Naive thymus-derived CD8-positive, alpha-beta T cell (primary cell): ENCODE measurements around the gene QRICH1. TPM values are rescaled to one million over a fixed set of nuclear protein-coding genes. Genes with fewer than 3 reads are reported as not detected.
A peak's percentile ranks its signal among the peaks of the same experiment; 100 is the strongest.

Experiments
- ATAC-seq, 2 donors: fragments of 150-1000 bp; cut with Tn5 transposase in 1 of 2; sonication (Bioruptor Pico), chemical (Tn5 transposase) in 1 of 2; 1 replicate in 1 of 2; 2 replicates in 1 of 2; pipeline ENCODE4 v1.10.0; 2021; ENCODE audit warnings: mild to moderate bottlenecking in 2 of 2, moderate library complexity in 2 of 2
- POLR2A ChIA-PET: fragments of 350-600 bp; sonication (Branson Sonifier 250); formaldehyde crosslinking; loops from one replicate; lab custom pipeline; 2021; ENCODE audit warnings: antibody characterized with exemption; lab: Charles Lee
- DNase-seq, 10 donors: peaks; one replicate each; pipeline versions ENCODE4 v3.0.0 to v3.0.0-alpha.2; 2020 to 2022
- H3K27ac Mint-ChIP-seq, 10 donors: one replicate each; pipeline ENCODE4 v1.8.0; 2020 to 2022; ENCODE audit warnings: mild to moderate bottlenecking in 10 of 10, mixed read lengths in 10 of 10, moderate library complexity in 4 of 10, inconsistent platforms in 1 of 10
- H3K27me3 Mint-ChIP-seq, 5 donors: one replicate each; pipeline ENCODE4 v1.8.0; 2021 to 2022; ENCODE audit warnings: mixed read lengths in 5 of 5
- H3K36me3 Mint-ChIP-seq, 3 donors: one replicate each; pipeline ENCODE4 v1.8.0; 2020 to 2022; ENCODE audit warnings: mixed read lengths in 3 of 3, mild to moderate bottlenecking in 2 of 3, inconsistent platforms in 1 of 3
- H3K4me1 Mint-ChIP-seq, 4 donors: one replicate each; pipeline ENCODE4 v1.8.0; 2021 to 2022; ENCODE audit warnings: mixed read lengths in 4 of 4
- H3K4me3 Mint-ChIP-seq, 10 donors: one replicate each; pipeline ENCODE4 v1.8.0; 2020 to 2022; ENCODE audit warnings: mild to moderate bottlenecking in 10 of 10, mixed read lengths in 10 of 10, moderate library complexity in 6 of 10, inconsistent platforms in 1 of 10
- H3K9me3 Mint-ChIP-seq, 9 donors: one replicate each; pipeline ENCODE4 v1.8.0; 2020 to 2022; ENCODE audit warnings: mixed read lengths in 9 of 9, mild to moderate bottlenecking in 3 of 9, inconsistent platforms in 1 of 9, moderate library complexity in 1 of 9
- polyA plus RNA-seq, 3 donors: library from polyadenylated mRNA; unstranded; fragments of 300-500 nt; fragmentation: Illumina TruSeq; gene quantifications; one replicate each; pipeline ENCODE4 v1.2.3, GENCODE V29; 2021
- total RNA-seq, 8 experiments: library from RNA in 2 of 8; stranded (reverse) in 2 of 8; gene quantifications; one replicate each; pipeline ENCODE4 v1.2.3 and lab custom pipeline; 2021 to 2026

Gene QRICH1
- total and polyA plus RNA-seq, 5 experiments from 2014 or later = 13.6 to 196 (median 23.6) TPM

GRCh38 chr3:49005998-49006397 is 87.9 kb downstream of the QRICH1 start:
- Mint-ChIP-seq H3K27me3 (no peaks in the 10 kb centered on the region), H3K4me1 (peaks cover 22 to 37% (median 30%) of the 10 kb centered on the region in 4 donors), H3K36me3 (peaks cover 0 to 10% (median 0%) of the 10 kb centered on the region in 3 donors), H3K27ac (peak overlapping the region in 5 of 10 donors; percentile 99 to 100 (median 99)), H3K9me3 (no peaks in the 10 kb centered on the region), H3K4me3 (peak overlapping the region in 9 of 10 donors; percentile 94 to 100 (median 99))
- ATAC-seq = no peak
- DNase-seq = no peak
- POLR2A ChIA-PET = interaction anchor here (0.5 to 7.5 kb wide), 4 partner anchors 9 to 91 kb away, joined by 3 to 278 read pairs (median 66); partner anchors contain the start of genes DALRD3, NDUFAF3 and P4HTM

GRCh38 chr3:49005303-49005680 is 88.6 kb downstream of the QRICH1 start:
- ATAC-seq = no peak
- no peak for DNase-seq
- Mint-ChIP-seq H3K36me3 (peaks cover 0 to 7% (median 0%) of the 10 kb centered on the region in 3 donors), H3K9me3 (no peaks in the 10 kb centered on the region), H3K27me3 (no peaks in the 10 kb centered on the region), H3K27ac (peak overlapping the region in 3 of 10 donors; percentile 11 to 69 (median 32)), H3K4me1 (peaks cover 23 to 35% (median 30%) of the 10 kb centered on the region in 4 donors), H3K4me3 (no peak overlapping the region)
- POLR2A ChIA-PET = interaction anchor here (6.8 to 7.5 kb wide), 2 partner anchors 15 kb away, joined by 118 to 278 read pairs; partner anchors contain the start of genes DALRD3, NDUFAF3 and P4HTM

DNA sequence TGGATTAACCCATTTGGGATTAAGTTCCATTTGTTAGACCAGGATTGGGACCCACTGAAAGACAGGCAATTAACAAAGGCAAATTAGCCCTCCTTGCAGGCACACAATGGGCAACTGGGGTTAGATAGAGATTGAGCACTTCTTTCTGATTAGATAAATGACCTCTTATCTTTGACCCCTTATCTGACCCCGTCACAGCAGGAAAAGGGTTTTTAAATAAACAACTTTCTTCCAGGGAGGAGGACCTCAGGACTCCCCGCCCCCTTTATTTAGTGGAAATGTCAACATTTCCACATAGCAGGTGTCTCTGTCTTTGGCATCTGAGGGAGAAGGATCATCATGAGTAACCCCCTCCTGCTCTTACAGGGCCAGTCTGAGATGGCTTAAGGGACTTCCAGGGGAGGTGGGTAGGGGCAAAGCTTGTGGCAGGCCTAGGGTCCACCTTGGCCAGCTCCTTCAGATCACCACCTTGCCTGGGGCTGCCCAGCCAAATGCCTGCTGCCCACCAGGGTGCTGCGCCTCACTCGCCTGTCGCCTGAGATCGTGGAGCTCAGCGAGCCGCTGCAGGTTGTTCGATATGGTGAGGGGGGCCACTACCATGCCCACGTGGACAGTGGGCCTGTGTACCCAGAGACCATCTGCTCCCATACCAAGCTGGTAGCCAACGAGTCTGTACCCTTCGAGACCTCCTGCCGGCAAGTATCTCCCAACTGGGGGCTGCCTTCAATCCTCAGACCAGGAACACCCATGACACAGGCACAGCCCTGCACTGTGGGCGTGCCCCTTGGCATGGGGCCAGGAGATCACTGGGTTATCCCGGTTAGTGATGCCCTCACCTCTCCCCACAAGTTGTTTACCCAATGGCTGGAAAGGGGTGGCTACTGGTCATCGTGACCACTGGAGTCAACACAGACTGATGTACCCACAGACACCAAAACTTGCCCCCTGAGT is 89.2 kb downstream of the QRICH1 start:
- H3K36me3 Mint-ChIP-seq = peaks cover 0 to 7% (median 0%) of the 10 kb centered on the region in 3 donors
- H3K27ac Mint-ChIP-seq = peak overlapping the region in 4 of 10 donors; percentile 11 to 71 (median 50)
- H3K27me3 Mint-ChIP-seq = no peaks in the 10 kb centered on the region
- ATAC-seq = no peak
- H3K9me3 Mint-ChIP-seq = no peaks in the 10 kb centered on the region
- POLR2A ChIA-PET = interaction anchor here (0.8 to 7.5 kb wide), 3 partner anchors 8 to 15 kb away, joined by 3 to 278 read pairs (median 118); partner anchors contain the start of genes DALRD3, NDUFAF3 and P4HTM
- no peak for DNase-seq
- no peak overlapping the region for H3K4me3 Mint-ChIP-seq
- peaks cover 23 to 34% (median 30%) of the 10 kb centered on the region in 4 donors for H3K4me1 Mint-ChIP-seq

DNA sequence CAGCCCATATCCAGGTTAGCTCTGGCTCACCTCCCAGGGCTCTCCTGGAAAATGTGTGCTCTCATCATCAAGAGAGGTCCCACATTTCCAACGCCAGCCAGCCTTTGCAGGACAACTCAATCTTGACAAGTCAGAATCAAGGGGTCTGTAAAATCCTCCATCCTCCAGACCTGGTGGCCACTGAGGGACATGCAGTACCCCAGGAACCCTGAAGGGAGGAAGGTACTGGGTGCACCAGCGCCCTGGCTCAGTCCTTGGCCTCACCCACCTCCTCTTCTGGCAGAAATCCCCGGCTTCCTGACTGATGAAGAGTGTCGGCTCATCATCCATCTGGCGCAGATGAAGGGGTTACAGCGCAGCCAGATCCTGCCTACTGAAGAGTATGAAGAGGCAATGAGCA is 92.7 kb downstream of the QRICH1 start:
- H3K27ac Mint-ChIP-seq = peak overlapping the region in 3 of 10 donors; percentile 13 to 82 (median 68)
- DNase-seq (no peak), ATAC-seq (no peak)
- H3K9me3 Mint-ChIP-seq = no peaks in the 10 kb centered on the region
- no peak overlapping the region for H3K4me3 Mint-ChIP-seq
- H3K27me3 Mint-ChIP-seq = no peaks in the 10 kb centered on the region
- POLR2A ChIA-PET = interaction anchor here (0.8 to 2.2 kb wide), 2 partner anchors 10 to 20 kb away, joined by 3 to 7 read pairs; no protein-coding TSS in a partner anchor
- H3K4me1 Mint-ChIP-seq = peaks cover under 1 to 8% (median 6%) of the 10 kb centered on the region in 4 donors
- H3K36me3 Mint-ChIP-seq = peaks cover 0 to 7% (median 0%) of the 10 kb centered on the region in 3 donors

- H3K27me3 Mint-ChIP-seq = no peaks in the 10 kb centered on the region
- ATAC-seq = no peak
- POLR2A ChIA-PET = no interaction called here
Measured at GRCh38 chr3:48999085-48999858, 94.6 kb downstream of the QRICH1 start.

GRCh38 chr3:48997714-48998637 is 95.9 kb downstream of the QRICH1 start:
- POLR2A ChIA-PET = interaction anchor here (1.1 to 3.2 kb wide), 2 partner anchors 9 to 23 kb away, joined by 4 to 14 read pairs; partner anchors contain the start of gene WDR6
- H3K9me3 Mint-ChIP-seq = no peaks in the 10 kb centered on the region
- H3K4me1 Mint-ChIP-seq = peaks cover 10 to 28% (median 17%) of the 10 kb centered on the region in 4 donors
- DNase-seq (no peak), ATAC-seq (no peak)
- H3K27me3 Mint-ChIP-seq = no peaks in the 10 kb centered on the region
- peak overlapping the region in 1 of 10 donors; percentile 10 for H3K27ac Mint-ChIP-seq
- H3K4me3 Mint-ChIP-seq = no peak overlapping the region
- H3K36me3 Mint-ChIP-seq = peaks cover 0 to 22% (median 0%) of the 10 kb centered on the region in 3 donors

More at GRCh38 chr3:48999085-48999858, 94.6 kb downstream of the QRICH1 start:
- Mint-ChIP-seq H3K27ac (peak overlapping the region in 5 of 10 donors; percentile 17 to 87 (median 49)), H3K36me3 (peaks cover 0 to 20% (median 0%) of the 10 kb centered on the region in 3 donors), H3K4me3 (no peak overlapping the region), H3K9me3 (no peaks in the 10 kb centered on the region), H3K4me1 (peaks cover 3 to 17% (median 12%) of the 10 kb centered on the region in 4 donors)
- DNase-seq = no peak

- H3K27me3 Mint-ChIP-seq = no peaks in the 10 kb centered on the region
- peaks cover 0 to 21% (median 0%) of the 10 kb centered on the region in 3 donors for H3K36me3 Mint-ChIP-seq
- no peak for DNase-seq
- peaks cover 7 to 26% (median 16%) of the 10 kb centered on the region in 4 donors for H3K4me1 Mint-ChIP-seq
- peak overlapping the region in 2 of 10 donors; percentile 10 to 18 for H3K27ac Mint-ChIP-seq
- no peak overlapping the region for H3K4me3 Mint-ChIP-seq
- no peak for ATAC-seq
- POLR2A ChIA-PET = interaction anchor here (1.1 to 3.2 kb wide), 4 partner anchors 7 to 25 kb away, joined by 3 to 14 read pairs (median 4); partner anchors contain the start of genes NDUFAF3 and WDR6
- no peaks in the 10 kb centered on the region for H3K9me3 Mint-ChIP-seq
Measured at GRCh38 chr3:48997102-48997635, 96.7 kb downstream of the QRICH1 start.

- Mint-ChIP-seq H3K4me3 (no peak overlapping the region), H3K4me1 (peaks cover 8 to 29% (median 21%) of the 10 kb centered on the region in 4 donors), H3K9me3 (no peaks in the 10 kb centered on the region), H3K27ac (peak overlapping the region in 2 of 10 donors; percentile 15 to 18), H3K27me3 (no peaks in the 10 kb centered on the region), H3K36me3 (peaks cover 0 to 21% (median 0%) of the 10 kb centered on the region in 3 donors)
- ATAC-seq (no peak), DNase-seq (no peak)
- POLR2A ChIA-PET = interaction anchor here (1.2 to 3.2 kb wide), 3 partner anchors 8 to 26 kb away, joined by 3 to 14 read pairs (median 4); partner anchors contain the start of genes NDUFAF3 and WDR6
Measured at GRCh38 chr3:48996640-48997039, 97.2 kb downstream of the QRICH1 start.

GRCh38 chr3:48993834-48994233 is 100.0 kb downstream of the QRICH1 start:
- POLR2A ChIA-PET = interaction anchor here (1.0 kb wide), 1 partner anchor 36 kb away, joined by 3 read pairs; the partner anchor contains the start of gene IMPDH2
- DNase-seq (no peak), ATAC-seq (no peak)
- Mint-ChIP-seq H3K4me1 (peaks cover 15 to 48% (median 39%) of the 10 kb centered on the region in 4 donors), H3K36me3 (peaks cover 0 to 21% (median 0%) of the 10 kb centered on the region in 3 donors), H3K9me3 (no peaks in the 10 kb centered on the region), H3K27me3 (no peaks in the 10 kb centered on the region), H3K27ac (peak overlapping the region in 7 of 10 donors; percentile 11 to 84 (median 43)), H3K4me3 (peak overlapping the region in 2 of 10 donors; percentile 31 to 48)

GRCh38 chr3:48991851-48992545 is 101.9 kb downstream of the QRICH1 start:
- H3K36me3 Mint-ChIP-seq = peaks cover 0 to 21% (median 0%) of the 10 kb centered on the region in 3 donors
- no peaks in the 10 kb centered on the region for H3K9me3 Mint-ChIP-seq
- H3K4me1 Mint-ChIP-seq = peaks cover 20 to 58% (median 47%) of the 10 kb centered on the region in 4 donors
- POLR2A ChIA-PET = interaction anchor here (0.7 to 8.6 kb wide), 5 partner anchors 14 to 102 kb away, joined by 3 to 194 read pairs (median 36); partner anchors contain the start of genes IMPDH2, NDUFAF3, QRICH1 and WDR6
- no peak for DNase-seq
- H3K27ac Mint-ChIP-seq = peak overlapping the region; percentile 40 to 94 (median 82)
- H3K4me3 Mint-ChIP-seq = peak overlapping the region; percentile 72 to 93 (median 90)
- ATAC-seq = no peak
- H3K27me3 Mint-ChIP-seq = no peaks in the 10 kb centered on the region
